Amniotic epithelial cell (primary cell): ENCODE measurements around the gene BATF.
A peak's percentile ranks its signal among the peaks of the same experiment; 100 is the strongest.

Experiments used
- DNase-seq: peaks from one replicate; pipeline ENCODE4 v3.0.0-alpha.2; 2010; ENCODE audit warnings: low read depth

The BATF gene

DNA sequence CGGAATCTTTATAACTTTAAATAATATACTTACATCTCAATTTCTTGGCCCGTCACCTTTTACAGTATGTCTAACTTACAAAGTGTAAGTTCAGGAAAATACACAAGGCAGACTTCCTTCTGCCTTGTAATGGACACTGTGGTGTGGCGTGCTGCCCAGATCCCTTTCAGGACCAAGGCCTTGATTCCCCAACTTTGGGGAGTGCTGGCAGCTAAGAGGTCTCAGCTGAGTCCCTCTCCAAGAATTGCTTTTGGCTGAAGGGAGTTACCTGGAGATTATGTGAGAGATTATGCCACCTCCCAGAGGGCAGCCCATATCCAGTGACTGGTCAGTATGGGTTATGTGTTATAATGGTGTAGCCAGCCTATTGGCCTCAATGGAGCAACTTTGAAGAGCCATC lies 21.2 kb upstream of the BATF start:
- DNase-seq, result no peak

DNA sequence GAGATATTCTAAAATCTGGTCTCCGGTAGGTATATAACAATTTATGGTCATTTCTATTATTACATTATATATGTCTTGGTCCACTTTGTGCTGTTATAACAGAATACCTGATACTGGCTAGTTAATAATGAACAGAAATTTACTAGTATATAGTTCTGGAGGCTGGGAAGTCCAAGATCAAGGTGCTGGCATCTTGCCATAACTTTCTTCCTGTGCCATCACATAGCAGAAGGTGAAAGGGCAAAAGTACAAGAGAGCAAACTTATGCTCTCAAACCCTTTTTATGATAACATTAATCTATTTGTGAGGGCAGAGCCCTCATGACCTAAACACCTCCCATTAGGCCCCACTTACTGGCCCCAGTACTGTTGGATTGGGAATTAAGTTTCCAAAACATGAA lies 17.9 kb upstream of the BATF start:
- no peak for DNase-seq

DNA sequence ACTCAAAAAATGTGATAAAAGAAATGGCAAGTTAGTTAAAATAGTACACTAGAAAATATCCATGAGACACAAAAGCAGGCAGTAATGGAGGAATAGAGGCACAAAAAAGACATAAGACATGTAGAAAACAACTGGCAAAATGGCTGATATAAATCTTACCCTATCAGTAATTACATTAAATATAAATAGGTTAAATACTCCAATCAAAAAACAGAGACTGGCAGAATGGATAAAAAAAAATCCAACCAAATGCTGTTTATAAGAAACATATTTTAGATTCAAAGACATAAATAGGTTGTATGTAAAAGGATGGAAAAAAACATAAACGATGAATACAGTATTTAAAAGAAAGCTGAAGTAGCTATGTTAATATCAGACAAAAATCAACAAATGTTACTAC lies 15.3 kb upstream of the BATF start:
- DNase-seq, result no peak

DNA sequence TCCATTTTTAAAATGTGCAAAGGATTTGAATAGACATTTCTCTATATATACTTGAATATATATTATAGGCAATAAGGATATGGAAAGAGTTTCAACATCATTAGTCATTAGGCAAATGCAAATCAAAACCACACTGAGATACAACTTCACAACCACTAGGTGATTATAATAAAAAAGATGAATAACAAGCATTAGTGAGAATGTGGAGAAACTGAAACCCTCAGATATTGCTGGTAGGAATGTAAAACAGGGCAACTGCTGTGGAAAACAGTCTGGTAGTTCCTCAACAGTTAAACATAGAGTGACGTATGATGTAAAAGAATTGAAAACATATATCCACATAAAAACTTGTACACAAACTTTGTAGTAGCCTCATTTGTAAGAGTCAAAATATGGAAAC lies 11.7 kb upstream of the BATF start:
- no peak for DNase-seq

DNA sequence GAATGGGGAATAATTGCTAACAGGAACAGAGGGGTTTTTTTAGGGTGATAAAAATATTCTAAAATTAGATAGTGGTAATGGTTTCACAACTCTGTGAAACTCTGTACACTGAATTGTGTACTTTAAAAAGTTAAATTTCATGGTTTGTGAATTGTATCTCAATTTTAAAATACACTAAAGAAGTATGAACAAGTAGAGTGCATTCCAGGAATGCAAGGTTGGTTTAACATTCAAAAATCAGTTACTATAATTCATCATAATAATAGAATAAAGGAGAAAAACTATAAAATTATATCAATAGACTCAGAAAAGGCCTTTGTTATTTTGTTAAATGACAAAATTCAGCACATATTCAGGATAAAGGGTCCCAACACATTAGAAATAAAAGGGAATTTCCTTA lies 11.1 kb upstream of the BATF start:
- no peak for DNase-seq

DNA sequence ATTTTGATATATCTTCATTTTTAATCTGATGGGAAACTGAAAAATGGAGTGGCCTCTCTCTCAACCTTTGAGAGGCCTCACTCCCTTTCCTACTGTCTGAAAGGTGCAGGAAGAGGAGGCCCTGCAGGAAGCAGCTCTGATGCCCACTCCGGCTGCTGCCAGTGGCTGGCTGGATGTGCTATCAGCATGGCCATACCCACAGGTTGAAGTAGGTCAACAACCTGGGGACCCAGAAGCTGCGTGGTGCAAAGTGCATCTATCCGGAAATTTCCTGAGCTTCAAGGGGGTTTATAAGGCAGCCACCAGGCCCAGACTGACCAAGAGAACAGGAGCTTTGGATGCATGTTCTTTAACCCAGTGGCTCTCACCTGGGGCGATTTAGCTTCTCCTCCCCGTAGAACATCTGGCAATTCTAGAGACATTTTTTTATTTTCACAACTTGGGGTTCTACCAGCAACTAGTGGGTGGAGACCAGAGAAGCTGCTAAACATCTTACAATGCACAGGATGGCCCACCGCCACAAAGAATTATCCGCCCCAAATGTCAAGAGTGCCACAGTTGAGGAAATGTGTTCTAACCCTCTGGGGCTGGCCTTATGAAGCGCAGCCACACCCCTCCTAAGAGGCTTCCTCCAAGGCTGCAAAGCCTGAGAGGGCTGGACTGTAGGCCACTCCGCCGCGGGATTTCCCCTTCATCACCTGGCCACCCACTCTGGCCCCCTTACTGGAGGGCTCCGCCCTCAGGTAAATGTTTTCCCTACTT lies 8.2 kb upstream of the BATF start:
- no peak for DNase-seq

DNA sequence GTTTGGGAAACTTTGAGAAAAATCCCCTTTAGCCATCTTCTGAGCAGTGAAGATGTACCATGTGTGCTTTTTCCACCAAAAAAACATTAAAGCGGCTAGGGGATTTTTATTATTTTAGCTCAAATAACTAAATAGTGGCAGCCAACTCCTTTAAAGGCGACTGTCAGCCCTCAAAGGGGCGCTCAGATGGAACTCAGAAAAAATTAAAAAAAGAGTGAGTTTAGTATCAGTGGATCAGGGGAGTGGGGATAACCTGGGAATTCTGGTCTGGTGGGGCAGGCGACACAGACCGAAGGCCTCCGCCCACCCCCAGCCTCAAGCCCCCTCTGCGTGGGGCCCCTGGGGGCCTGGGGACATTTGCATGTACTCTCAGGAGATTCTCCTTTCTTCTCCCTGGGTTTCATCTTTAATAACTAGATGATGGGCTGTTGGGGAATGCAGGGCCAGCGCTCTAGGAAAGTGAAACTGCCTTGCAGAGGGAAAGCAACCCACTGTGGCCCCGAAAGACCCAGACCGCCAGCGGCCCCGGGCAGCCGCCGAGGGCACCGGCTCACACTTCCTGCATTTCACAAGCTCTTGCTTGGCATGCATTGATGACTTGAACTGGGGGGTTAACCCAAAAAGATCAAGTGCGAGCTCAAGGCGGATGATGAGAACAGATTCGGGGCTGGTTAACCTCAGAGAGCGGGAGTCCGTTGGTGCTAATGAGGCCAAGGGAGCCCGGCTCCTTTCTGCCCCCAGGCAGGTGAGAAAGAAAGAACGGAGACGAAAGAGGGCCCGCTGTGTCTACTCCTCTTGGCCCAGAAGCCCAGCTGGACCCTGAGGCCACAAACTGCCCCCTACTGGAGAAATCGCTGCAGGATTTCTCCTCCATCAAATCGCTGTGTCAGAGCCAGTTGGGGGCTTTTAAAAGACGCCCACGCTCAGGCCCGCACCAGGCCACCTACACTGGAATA lies 7.3 kb upstream of the BATF start:
- peak; percentile 42 for DNase-seq

DNA sequence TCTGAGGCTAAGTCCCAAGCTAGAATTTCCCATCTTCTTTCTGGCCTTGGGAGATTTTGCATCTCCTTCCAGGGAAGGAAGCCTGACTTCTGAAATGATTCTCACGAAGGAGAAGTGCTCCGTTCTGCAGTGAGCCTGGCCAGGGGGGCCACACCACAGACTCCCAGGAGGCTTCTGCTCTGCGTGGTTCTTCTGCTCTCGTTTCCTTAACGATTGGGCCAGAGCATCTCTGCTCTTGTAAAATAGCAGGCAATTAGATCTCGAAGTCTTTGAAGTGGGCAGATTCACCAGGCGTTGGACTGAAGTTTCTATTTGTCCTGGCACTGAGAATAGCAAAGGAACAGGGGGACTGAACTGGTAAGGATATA lies 6.7 kb upstream of the BATF start:
- DNase-seq, result no peak

DNA sequence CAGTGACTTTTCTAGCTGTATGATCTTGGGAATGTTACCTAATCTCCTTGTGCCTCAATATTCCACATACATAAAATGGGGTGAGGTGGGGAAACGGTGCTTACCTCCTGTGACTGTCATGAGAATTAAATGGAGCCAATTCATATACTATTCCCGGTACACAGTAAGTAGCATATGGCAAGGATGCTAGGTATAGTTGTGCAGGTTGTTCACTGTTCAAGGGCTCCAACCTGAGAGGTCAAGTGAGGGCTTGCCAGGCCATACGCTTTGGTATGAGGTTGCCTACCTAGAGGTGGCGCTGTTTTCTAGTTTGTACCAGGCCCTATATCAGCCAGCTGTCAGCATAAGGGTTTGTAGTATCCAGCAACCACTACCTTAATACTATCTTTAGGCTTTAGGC lies 3.6 kb upstream of the BATF start:
- DNase-seq, result peak; percentile 49

DNA sequence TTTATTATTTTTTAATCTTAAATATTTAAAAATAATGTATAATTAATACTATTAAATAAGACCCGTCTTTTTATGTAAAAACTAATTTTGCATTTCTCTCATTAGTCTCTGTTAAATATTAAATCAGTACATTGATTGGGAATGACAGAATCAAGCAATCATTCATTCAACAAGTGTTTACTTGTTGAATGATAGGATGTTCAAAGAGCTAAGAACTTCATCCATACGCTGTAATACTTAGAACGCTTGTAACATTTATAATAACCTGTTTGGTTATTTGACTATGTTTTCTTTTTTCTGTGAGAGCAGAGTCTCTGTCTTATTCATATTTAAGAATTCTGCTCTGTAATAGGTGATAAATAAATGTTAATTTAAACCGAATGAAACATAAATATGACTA lies 2.9 kb upstream of the BATF start:
- no peak for DNase-seq

DNA sequence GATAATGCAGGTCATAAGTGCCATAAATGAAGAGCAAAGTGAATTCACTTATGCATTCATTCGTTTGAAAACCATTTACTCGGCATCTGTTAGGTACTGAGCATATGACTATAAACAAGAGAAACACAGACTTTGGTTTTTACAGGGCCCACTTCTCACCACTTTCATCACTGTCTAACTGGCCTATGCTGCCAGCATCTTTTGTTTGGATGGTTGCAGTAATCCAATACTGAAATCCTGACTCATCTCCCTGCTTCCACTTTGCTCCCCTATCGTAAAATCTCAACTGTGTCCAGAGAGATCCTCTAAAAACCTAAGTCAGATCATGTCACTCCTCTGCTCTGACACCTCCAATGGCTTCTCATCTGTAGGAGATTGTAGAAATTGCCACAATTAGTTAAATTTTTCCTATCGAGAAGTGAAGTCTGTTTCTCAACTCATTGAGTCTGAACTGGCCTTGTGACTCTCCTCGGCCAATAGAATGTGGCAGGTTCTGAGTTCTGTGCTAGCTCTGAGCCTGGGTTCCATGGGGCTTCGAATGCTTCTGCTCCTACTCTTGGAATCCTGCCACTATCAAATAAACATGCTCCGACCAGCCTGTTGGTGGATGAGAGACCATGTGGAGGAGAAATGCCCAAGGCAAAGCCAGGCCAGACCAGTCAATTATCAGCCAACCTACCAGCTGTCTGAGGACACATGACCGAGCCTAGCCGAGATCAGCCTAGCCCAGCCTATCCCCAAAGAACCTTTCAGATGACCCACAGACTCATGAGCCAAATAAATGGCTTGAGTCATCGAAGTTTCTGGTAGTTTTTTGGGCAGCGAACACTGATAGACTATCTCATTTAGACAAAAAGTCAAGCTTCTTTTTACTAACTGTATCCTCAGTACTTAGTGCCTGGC lies 2.2 kb upstream of the BATF start:
- DNase-seq, result peak; percentile 44

DNA sequence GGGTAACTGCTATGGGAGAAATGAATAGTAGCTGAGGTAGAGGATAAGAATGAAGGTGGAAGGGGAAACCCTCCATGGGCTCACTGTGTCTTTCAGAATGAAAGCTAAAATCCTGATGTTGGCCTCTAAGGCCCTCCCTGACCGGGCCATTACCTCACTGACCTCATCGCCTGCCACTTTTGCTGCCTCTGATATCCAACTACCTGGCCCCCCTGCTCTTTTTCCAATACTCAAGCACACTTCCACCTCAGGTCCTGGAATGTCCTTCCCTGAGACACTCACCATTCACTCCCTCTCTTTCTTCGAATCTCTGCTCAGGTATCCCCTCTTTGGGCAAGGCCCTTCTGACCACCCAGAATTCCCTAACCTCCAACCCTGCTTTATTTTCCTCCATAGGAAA lies 1.4 kb upstream of the BATF start:
- DNase-seq, result no peak

DNA sequence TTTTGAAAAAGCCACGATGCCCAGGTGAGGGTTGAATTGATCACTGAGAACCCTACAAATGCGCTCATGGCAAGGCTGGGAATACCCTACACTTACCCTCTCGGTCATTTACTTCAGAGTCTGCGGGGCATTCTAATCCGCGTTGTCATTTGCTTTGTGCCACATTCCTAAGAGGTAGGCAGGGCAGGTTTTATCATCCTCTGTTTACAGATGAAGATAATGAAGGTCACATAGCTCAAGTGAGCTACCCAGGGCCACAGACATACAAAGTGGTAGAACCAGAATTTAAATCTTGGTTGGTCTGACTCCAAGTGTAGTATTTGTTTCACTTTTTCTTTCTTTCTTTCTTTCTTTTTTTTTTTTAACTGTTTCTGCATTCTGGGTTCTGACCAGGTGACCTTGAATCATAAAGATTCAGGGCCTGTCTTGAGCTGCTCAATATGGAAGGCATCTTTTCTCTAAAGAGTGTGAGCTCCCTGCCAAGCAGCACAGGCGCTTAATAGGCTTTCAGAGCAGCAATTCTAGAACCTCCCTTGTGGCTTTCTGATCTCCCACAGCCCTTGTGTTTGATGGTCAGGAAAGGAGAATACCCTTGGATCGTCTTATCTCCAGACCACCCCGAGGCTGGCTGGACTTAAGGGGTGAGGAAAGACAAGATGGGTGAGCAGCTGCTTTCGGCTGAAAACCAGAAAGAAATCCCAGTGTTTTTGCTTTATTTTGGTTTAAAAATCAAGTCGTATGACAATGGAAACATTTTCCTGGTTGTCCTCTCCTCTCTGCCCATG lies 662 bp upstream of the BATF start:
- peak; percentile 9 for DNase-seq

DNA sequence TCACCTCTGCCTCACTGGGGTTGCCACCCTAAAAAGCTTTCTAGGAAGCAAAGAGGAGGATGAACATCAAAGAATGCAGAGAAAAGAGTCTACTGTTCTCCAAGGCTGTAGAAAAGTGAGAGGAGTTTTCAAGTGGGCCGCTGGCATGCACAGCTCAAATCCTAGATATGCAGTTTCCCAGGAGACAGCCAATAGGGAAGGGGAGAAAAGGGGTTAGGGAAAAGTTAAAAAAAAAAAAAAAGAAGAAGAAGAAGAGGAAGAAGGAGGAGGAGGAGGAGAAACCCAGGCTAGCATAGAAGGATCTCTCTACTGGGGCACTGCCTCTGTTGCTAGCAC lies 682 bp downstream of the BATF start:
- DNase-seq, result no peak

DNA sequence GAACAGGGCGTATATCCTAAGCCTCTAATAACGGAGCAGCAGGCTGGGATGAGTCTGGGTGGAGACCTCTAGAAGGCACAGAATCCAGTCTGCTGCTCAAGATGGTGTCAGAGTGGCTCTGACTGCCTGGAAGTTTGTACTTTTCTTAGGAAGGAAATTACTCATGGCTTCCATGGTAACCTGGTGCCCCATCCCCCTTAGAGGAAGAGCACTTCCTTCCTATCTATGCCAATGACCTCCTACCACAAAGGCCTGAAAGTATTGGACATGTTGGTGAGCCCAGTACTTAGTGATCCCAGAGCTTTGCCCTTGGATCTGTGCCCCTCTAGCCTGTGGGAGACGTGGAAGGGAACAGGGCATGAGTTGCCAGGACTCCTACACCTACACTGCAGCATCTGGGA lies 1.5 kb downstream of the BATF start:
- peak; percentile 32 for DNase-seq

DNA sequence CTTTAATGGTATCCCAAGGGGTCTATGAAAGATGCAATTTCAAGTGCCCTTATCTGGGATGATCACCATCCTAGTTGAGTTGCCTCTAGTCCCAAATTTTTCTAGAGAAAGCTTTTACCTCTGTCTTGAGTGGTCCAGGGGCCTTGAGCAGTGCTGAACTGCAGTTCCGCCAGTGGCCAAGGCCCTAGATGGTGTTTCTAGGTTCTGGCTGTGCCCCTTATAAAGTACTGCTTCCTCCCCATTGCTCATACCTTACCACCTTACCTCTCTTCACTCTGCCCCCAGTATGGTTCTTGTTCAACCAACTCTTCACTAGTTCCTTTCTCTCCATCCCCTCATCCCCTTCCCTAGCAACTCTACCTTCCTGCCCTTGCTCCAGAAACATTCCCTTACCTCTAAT lies 3.7 kb downstream of the BATF start:
- DNase-seq, result no peak

DNA sequence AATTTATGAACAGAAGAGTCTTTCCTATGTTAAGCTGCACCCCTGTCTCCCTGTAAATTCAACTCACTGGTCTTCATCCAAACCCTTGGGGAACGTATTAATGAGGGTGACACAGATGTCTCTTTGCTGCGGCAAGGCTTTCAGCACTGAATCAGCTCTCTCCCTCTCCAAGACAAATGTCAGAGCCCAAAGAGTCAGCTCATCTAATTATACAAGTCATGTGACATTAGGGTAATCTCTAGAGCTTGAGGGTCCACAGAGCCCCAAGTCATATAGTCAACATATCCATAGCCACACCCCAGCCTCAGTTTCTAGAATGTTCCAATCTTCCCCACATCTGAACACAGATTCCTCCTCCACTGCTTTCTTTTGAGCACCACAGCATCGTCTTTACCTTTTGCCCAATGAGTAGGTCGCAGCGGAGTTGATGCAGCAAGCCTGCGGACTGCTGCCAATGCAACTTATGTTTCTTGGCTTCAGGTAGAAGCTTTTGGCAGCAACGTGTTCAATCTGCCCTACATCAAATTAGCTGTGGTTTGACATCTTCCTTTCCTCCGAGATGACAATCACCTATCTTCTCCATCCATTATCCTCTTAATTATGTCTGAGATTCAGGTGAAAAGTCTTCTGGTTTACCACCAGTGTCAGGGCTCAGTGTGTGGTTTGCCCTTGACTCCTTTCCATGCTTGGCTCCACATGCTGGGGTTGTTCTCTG lies 5.3 kb downstream of the BATF start:
- DNase-seq, result no peak

DNA sequence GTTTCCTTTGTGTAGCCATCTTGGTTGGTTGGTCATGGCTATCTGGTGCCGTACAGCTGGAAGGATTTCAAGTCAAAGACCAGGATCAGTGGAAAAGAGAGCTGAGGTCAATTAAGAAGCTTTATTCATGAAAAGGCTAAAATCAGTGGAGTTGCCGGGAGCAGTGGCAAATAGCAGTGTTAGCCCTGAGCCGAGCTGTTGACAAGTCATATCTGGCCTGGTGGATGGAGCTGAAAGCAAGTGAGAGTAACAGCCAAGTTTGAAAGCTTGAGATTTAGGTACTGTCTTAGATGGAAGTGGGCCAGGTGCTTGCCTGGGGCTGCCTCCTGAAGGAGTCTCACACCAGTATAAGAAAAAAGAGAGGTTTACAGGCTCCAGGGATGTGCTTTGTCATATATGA lies 9.0 kb downstream of the BATF start:
- no peak for DNase-seq

DNA sequence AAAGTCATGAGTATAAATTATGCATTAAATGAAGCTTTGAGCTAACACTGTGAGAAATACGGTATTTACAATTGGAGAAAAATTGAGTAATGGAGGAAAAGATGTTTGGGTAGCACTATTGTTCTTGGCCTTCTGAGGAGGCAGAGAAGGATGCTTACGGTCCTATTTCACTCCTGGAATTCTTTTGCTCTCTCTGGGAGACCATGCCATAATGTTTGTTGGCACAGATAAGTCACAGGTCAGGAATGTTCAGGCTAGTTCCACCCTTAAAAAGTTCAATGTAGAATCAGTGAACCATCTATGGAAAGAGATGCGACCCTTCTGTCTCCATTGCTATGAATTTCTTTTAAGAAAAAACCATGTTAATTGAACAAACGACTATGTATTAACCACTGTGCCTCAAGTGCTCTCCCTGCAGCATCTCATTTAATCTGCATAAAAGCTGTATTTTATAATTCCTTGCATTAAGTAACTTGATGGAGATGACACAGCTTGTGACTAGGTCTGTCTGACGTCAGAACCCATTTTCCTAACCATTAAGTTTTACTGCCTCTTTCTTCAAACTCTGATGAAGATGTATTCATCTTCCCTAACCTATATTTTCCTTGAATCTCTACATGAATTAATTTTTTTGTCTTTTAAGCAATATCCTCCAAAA lies 9.5 kb downstream of the BATF start:
- DNase-seq, result no peak

DNA sequence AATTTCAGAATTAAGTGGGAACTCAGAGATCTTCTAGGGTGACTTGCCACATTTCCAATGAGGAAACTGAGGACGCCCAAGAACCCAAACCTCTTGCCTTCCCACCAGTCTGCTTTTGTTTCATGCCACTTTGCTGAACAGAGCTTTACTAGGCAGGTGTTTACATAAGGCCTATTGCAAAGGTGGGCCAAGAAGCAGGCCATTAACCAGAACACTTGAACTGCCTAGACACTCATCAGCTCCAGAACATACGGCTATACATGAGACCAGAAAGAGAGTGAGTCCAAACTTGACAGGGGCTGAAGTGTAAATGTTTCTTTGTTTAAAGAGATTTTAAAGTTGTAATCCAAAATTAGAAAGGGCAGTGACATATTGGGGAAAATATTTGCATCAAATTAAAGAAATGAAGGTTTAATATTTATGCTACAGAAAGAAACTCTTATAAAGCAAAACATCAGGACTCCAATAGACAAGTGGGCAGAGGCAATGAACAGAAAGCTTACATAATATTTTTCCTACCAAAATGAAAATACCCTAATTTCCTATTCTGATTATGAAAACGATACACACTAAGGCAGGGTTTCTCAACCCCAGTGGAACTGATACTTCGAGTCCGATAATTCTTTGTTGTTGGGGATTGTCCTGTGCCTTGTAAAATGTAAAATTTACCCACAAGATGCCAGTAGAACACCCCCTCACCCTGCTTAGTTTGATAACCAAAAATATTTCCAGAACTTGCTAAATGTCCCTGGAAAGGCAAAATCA lies 11.7 kb downstream of the BATF start:
- no peak for DNase-seq
